Neural progenitor cell (in vitro differentiated cells): ENCODE results near the gene MKNK2. TPM values are rescaled to one million over a fixed set of nuclear protein-coding genes. Genes with fewer than 3 reads are reported as not detected.

Experiments
- DNase-seq: peaks from one replicate; pipeline ENCODE4 v3.0.0-alpha.2; 2016; ENCODE audit warnings: low spot score
- H2AFZ ChIP-seq: fragments of 200-600 bp; sonication (generic); replicated peaks from 2 replicates; pipeline ENCODE4 v1.6.1; 2016; ENCODE audit warnings: antibody characterized with exemption
- H3F3A ChIP-seq: fragments of 200-600 bp; sonication (generic); 2 replicates; pipeline ENCODE4 v1.6.1; 2016; ENCODE audit warnings: antibody characterized with exemption, low read depth
- H3K27ac ChIP-seq: fragments of 200-600 bp; sonication (generic); 2 replicates; pipeline ENCODE4 v1.5.1; 2016; ENCODE audit warnings: mild to moderate bottlenecking
- H3K27me3 ChIP-seq: fragments of 200-600 bp; sonication (generic); 2 replicates; pipeline ENCODE4 v1.6.1; 2016; ENCODE audit warnings: mild to moderate bottlenecking, moderate library complexity
- H3K36me3 ChIP-seq: fragments of 200-600 bp; sonication (generic); 2 replicates; pipeline ENCODE4 v1.5.1; 2016
- H3K4me1 ChIP-seq: fragments of 200-600 bp; sonication (generic); 2 replicates; pipeline ENCODE4 v1.6.1; 2016; ENCODE audit warnings: mixed run types
- H3K4me2 ChIP-seq: fragments of 200-600 bp; sonication (generic); 2 replicates; pipeline ENCODE4 v1.6.1; 2016
- H3K4me3 ChIP-seq: fragments of 200-600 bp; sonication (generic); 2 replicates; pipeline ENCODE4 v1.5.1; 2016
- H3K79me2 ChIP-seq: fragments of 200-600 bp; sonication (generic); 2 replicates; pipeline ENCODE4 v1.6.1; 2016; ENCODE audit warnings: low read depth
- H3K9ac ChIP-seq: fragments of 200-600 bp; sonication (generic); 2 replicates; pipeline ENCODE4 v1.6.1; 2016
- H3K9me3 ChIP-seq: fragments of 200-600 bp; sonication (generic); 2 replicates; pipeline ENCODE4 v1.5.1; 2016; ENCODE audit warnings: low read depth
- H4K20me1 ChIP-seq: fragments of 200-600 bp; sonication (generic); 2 replicates; pipeline ENCODE4 v1.6.1; 2016; ENCODE audit warnings: low read depth
- H3K27ac Mint-ChIP-seq: 3 replicates; pipeline ENCODE4 v1.8.0; 2021; ENCODE audit warnings: mixed read lengths
- H3K27me3 Mint-ChIP-seq: 2 replicates; pipeline ENCODE4 v1.8.0; 2022; ENCODE audit warnings: low read depth, mild to moderate bottlenecking, inconsistent platforms, moderate library complexity, mixed read lengths; ENCODE audit not compliant: insufficient read depth
- H3K36me3 Mint-ChIP-seq: 3 replicates; pipeline ENCODE4 v1.8.0; 2021; ENCODE audit warnings: mixed read lengths
- H3K4me1 Mint-ChIP-seq: 3 replicates; pipeline ENCODE4 v1.8.0; 2021; ENCODE audit warnings: mixed read lengths
- H3K4me3 Mint-ChIP-seq: 3 replicates; pipeline ENCODE4 v1.8.0; 2021; ENCODE audit warnings: mild to moderate bottlenecking, moderate library complexity, mixed read lengths
- H3K9me3 Mint-ChIP-seq: 3 replicates; pipeline ENCODE4 v1.8.0; 2020; ENCODE audit warnings: mixed read lengths
- CTCF ChIP-seq: fragments of 200-600 bp; sonication (generic); IDR thresholded peaks from 2 replicates; pipeline ENCODE4 v1.5.1; 2017; ENCODE audit warnings: antibody characterized with exemption, mild to moderate bottlenecking
- EZH2 ChIP-seq: fragments of 200-600 bp; sonication (generic); IDR thresholded peaks from 2 replicates; pipeline ENCODE4 v1.6.1; 2017; ENCODE audit warnings: antibody characterized with exemption, mild to moderate bottlenecking, moderate library complexity
- EZH2phosphoT487 ChIP-seq: fragments of 200-600 bp; sonication (generic); IDR thresholded peaks from 2 replicates; pipeline ENCODE4 v1.6.1; 2017; ENCODE audit warnings: antibody characterized with exemption
- total RNA-seq: library from RNA; depleted of rRNA; stranded (reverse); fragments of >200 nt; gene quantifications from 2 replicates; pipeline ENCODE4 v1.2.3, GENCODE V29; 2015; ENCODE audit warnings: low replicate concordance

The MKNK2 gene
- total RNA-seq, 1 donor from 2014 or later: 46.0 TPM

- Mint-ChIP-seq H3K4me1 (peaks cover 22% of the 10 kb centered on the region), H3K36me3 (no peaks in the 10 kb centered on the region), H3K9me3 (no peaks in the 10 kb centered on the region), H3K27ac (no peak overlapping the region), H3K4me3 (no peak overlapping the region), H3K27me3 (no peaks in the 10 kb centered on the region)
- Histone ChIP-seq H3K4me1 (peaks cover 4% of the 10 kb centered on the region), H4K20me1 (peaks cover 3% of the 10 kb centered on the region), H3K9ac (no peak overlapping the region), H3K79me2 (no peaks in the 10 kb centered on the region), H3K4me2 (no peak overlapping the region), H3K9me3 (no peaks in the 10 kb centered on the region), H2AFZ (no peak overlapping the region), H3K27me3 (no peaks in the 10 kb centered on the region), H3K27ac (no peak overlapping the region), H3K36me3 (no peaks in the 10 kb centered on the region), H3K4me3 (no peak overlapping the region), H3F3A (no peaks in the 10 kb centered on the region)
- DNase-seq: no peak
- TF ChIP-seq EZH2phosphoT487: no peak
- no peak for TF ChIP-seq CTCF
- no peak for TF ChIP-seq EZH2
Measured at GRCh38 chr19:2084993-2085720, 34.1 kb upstream of the MKNK2 start.

GRCh38 chr19:2083174-2083854 lies 32.3 kb upstream of the MKNK2 start:
- no peak for DNase-seq
- Mint-ChIP-seq H3K4me3 (no peak overlapping the region), H3K36me3 (peaks cover 2% of the 10 kb centered on the region), H3K27ac (no peak overlapping the region), H3K4me1 (peaks cover 12% of the 10 kb centered on the region), H3K27me3 (peaks cover 2% of the 10 kb centered on the region), H3K9me3 (no peaks in the 10 kb centered on the region)
- Histone ChIP-seq H2AFZ (no peak overlapping the region), H3K27me3 (no peaks in the 10 kb centered on the region), H3K9ac (no peak overlapping the region), H3K79me2 (no peaks in the 10 kb centered on the region), H3K4me3 (no peak overlapping the region), H3K36me3 (no peaks in the 10 kb centered on the region), H4K20me1 (peaks cover 3% of the 10 kb centered on the region), H3F3A (no peaks in the 10 kb centered on the region), H3K4me2 (no peak overlapping the region), H3K4me1 (no peaks in the 10 kb centered on the region), H3K9me3 (no peaks in the 10 kb centered on the region), H3K27ac (no peak overlapping the region)
- TF ChIP-seq CTCF: no peak
- TF ChIP-seq EZH2: no peak
- no peak for TF ChIP-seq EZH2phosphoT487

- no peak overlapping the region for H3K27ac Mint-ChIP-seq
- H3K27me3 Mint-ChIP-seq: peaks cover 2% of the 10 kb centered on the region
- H3K4me3 Mint-ChIP-seq: no peak overlapping the region
- no peak for DNase-seq
- no peaks in the 10 kb centered on the region for H3K4me1 ChIP-seq
- TF ChIP-seq CTCF: no peak
- no peak for TF ChIP-seq EZH2
- TF ChIP-seq EZH2phosphoT487: no peak
- no peak overlapping the region for H3K4me3 ChIP-seq
- H3K4me1 Mint-ChIP-seq: peaks cover 8% of the 10 kb centered on the region
- H2AFZ ChIP-seq: no peak overlapping the region
- H3K4me2 ChIP-seq: no peak overlapping the region
- peaks cover 2% of the 10 kb centered on the region for H3K36me3 Mint-ChIP-seq
- H3K9me3 Mint-ChIP-seq: no peaks in the 10 kb centered on the region
- no peaks in the 10 kb centered on the region for H3K27me3 ChIP-seq
- no peaks in the 10 kb centered on the region for H3K36me3 ChIP-seq
- H3F3A ChIP-seq: no peaks in the 10 kb centered on the region
- no peaks in the 10 kb centered on the region for H4K20me1 ChIP-seq
- no peak overlapping the region for H3K27ac ChIP-seq
- no peaks in the 10 kb centered on the region for H3K9me3 ChIP-seq
- H3K9ac ChIP-seq: no peak overlapping the region
- no peaks in the 10 kb centered on the region for H3K79me2 ChIP-seq
Measured at GRCh38 chr19:2081873-2082810, 31.1 kb upstream of the MKNK2 start.
